Fibroblast of lung (primary cell): ENCODE results near the gene FAM107B. TPM values are rescaled to one million over a fixed set of nuclear protein-coding genes. Genes with fewer than 3 reads are reported as not detected.

Experiments
- DNase-seq, 2 donors: peaks; one replicate each; pipeline versions ENCODE4 v3.0.0 to v3.0.0-alpha.2; 2010; ENCODE audit warnings: low read depth in 2 of 2
- H2AFZ ChIP-seq: 2 replicates; pipeline ENCODE4 v1.5.1; 2012; ENCODE audit warnings: low read length, control low read depth, inconsistent platforms
- H3K27ac ChIP-seq: 2 replicates; pipeline ENCODE4 v1.5.1; 2011; ENCODE audit warnings: low read length, control low read depth; ENCODE audit not compliant: insufficient read depth
- H3K27me3 ChIP-seq: 2 replicates; pipeline ENCODE4 v1.5.1; 2011; ENCODE audit warnings: mild to moderate bottlenecking, low read length; ENCODE audit not compliant: control insufficient read depth, insufficient read depth
- H3K36me3 ChIP-seq: 2 replicates; pipeline ENCODE4 v1.5.1; 2011; ENCODE audit warnings: low read length; ENCODE audit not compliant: control insufficient read depth, insufficient read depth
- H3K4me1 ChIP-seq: 2 replicates; pipeline ENCODE4 v1.5.1; 2011; ENCODE audit warnings: low read length; ENCODE audit not compliant: control insufficient read depth, insufficient read depth; ENCODE audit errors: extremely low read depth
- H3K4me2 ChIP-seq: 2 replicates; pipeline ENCODE4 v1.5.1; 2011; ENCODE audit warnings: low read length, control low read depth; ENCODE audit not compliant: insufficient read depth; ENCODE audit errors: extremely low read depth
- H3K4me3 ChIP-seq, 4 experiments: fragments of 200-600 bp in 1 of 4; sonication (generic) in 1 of 4; replicated peaks in 1 of 4; 2 replicates each; pipeline ENCODE4 v1.5.1; 2011 to 2016; ENCODE audit warnings: low read length in 4 of 4, low read depth in 3 of 4, mild to moderate bottlenecking in 3 of 4, control low read depth in 2 of 4, inconsistent platforms in 1 of 4, mixed read lengths in 1 of 4; ENCODE audit not compliant: insufficient read depth in 1 of 4; ENCODE audit errors: control extremely low read depth in 1 of 4
- H3K79me2 ChIP-seq: 2 replicates; pipeline ENCODE4 v1.5.1; 2012; ENCODE audit warnings: mild to moderate bottlenecking, low read length, inconsistent platforms; ENCODE audit not compliant: control insufficient read depth, insufficient read depth
- H3K9ac ChIP-seq: 2 replicates; pipeline ENCODE4 v1.5.1; 2011; ENCODE audit warnings: mild to moderate bottlenecking, low read length, control low read depth; ENCODE audit not compliant: insufficient read depth
- H3K9me3 ChIP-seq: 2 replicates; pipeline ENCODE4 v1.5.1; 2012; ENCODE audit warnings: low read depth, low read length; ENCODE audit not compliant: control insufficient read depth, insufficient read depth
- H4K20me1 ChIP-seq: 2 replicates; pipeline ENCODE4 v1.5.1; 2011; ENCODE audit warnings: low read length; ENCODE audit not compliant: control insufficient read depth, insufficient read depth; ENCODE audit errors: extremely low read depth
- CTCF ChIP-seq, 2 donors: IDR thresholded peaks in 1 of 2; conservative IDR thresholded peaks in 1 of 2; 1 replicate in 1 of 2; 2 replicates in 1 of 2; pipeline ENCODE4 v1.5.1; 2011 to 2012; ENCODE audit warnings: low read length in 2 of 2, control low read depth in 1 of 2, inconsistent platforms in 1 of 2, low read depth in 1 of 2, mild to moderate bottlenecking in 1 of 2
- EZH2 ChIP-seq: IDR thresholded peaks from 2 replicates; pipeline ENCODE4 v1.5.1; 2012; ENCODE audit warnings: low read length, control low read depth, mild to moderate bottlenecking; ENCODE audit errors: missing control alignments
- polyA plus RNA-seq, 2 donors: library from polyadenylated mRNA; depleted of rRNA in 1 of 2; stranded (reverse) in 1 of 2; unstranded in 1 of 2; fragments of >200 nt; gene quantifications; 2 replicates each; pipeline ENCODE4 v1.2.1, GENCODE V29; 2011 to 2012; ENCODE audit warnings: missing spikeins in 1 of 2
- total RNA-seq: library from RNA; depleted of rRNA; stranded (reverse); fragments of >200 nt; gene quantifications from 2 replicates; pipeline ENCODE4 v1.2.1, GENCODE V29; 2014

Gene FAM107B
- total and polyA plus RNA-seq, 2 donors (not counting 1 experiment from before 2014, with no cell fraction given): 29.0 to 36.0 TPM

GRCh38 chr10:14605231-14605925 is 169.3 kb downstream of the FAM107B start:
- no peak for TF ChIP-seq CTCF (conservative IDR thresholded peaks at IDR 0.05 in 1 of 2, IDR thresholded peaks at IDR 0.05 in 1 of 2; ENCODE audit: low read depth in 1 of 2, low read length in 2 of 2)
- TF ChIP-seq EZH2: no peak
- H2AFZ ChIP-seq: no peak overlapping the region
- no peaks in the 10 kb centered on the region for H3K36me3 ChIP-seq
- H3K79me2 ChIP-seq: peaks cover 31% of the 10 kb centered on the region
- peaks cover 12% of the 10 kb centered on the region for H3K4me1 ChIP-seq
- H3K27ac ChIP-seq: peak overlapping the region; percentile 83
- peak; percentile 36 to 66 for DNase-seq
- peaks cover 2% of the 10 kb centered on the region for H4K20me1 ChIP-seq
- no peaks in the 10 kb centered on the region for H3K27me3 ChIP-seq
- H3K4me3 ChIP-seq: peak overlapping the region; percentile 56 to 70 (median 57)
- no peaks in the 10 kb centered on the region for H3K9me3 ChIP-seq
- peak overlapping the region; percentile 86 for H3K4me2 ChIP-seq
- H3K9ac ChIP-seq: no peak overlapping the region

- peaks cover 12% of the 10 kb centered on the region for H3K4me1 ChIP-seq
- peak overlapping the region; percentile 83 for H3K27ac ChIP-seq
- H3K79me2 ChIP-seq: peaks cover 39% of the 10 kb centered on the region
- peaks cover 3% of the 10 kb centered on the region for H3K36me3 ChIP-seq
- peak overlapping the region; percentile 39 for H2AFZ ChIP-seq
- no peaks in the 10 kb centered on the region for H3K27me3 ChIP-seq
- peak; percentile 67 to 77 for DNase-seq
- peaks cover 2% of the 10 kb centered on the region for H4K20me1 ChIP-seq
- no peaks in the 10 kb centered on the region for H3K9me3 ChIP-seq
- H3K9ac ChIP-seq: peak overlapping the region; percentile 73
- TF ChIP-seq CTCF (conservative IDR thresholded peaks at IDR 0.05 in 1 of 2, IDR thresholded peaks at IDR 0.05 in 1 of 2; ENCODE audit: low read depth in 1 of 2, low read length in 2 of 2): no peak
- TF ChIP-seq EZH2: no peak
- H3K4me2 ChIP-seq: peak overlapping the region; percentile 86
- H3K4me3 ChIP-seq: peak overlapping the region; percentile 56 to 87 (median 62)
These were observed 170.2 kb downstream of the FAM107B start for GRCh38 chr10:14604181-14605142.

- Histone ChIP-seq H3K36me3 (peaks cover 3% of the 10 kb centered on the region), H4K20me1 (peaks cover 2% of the 10 kb centered on the region), H3K4me1 (peaks cover 12% of the 10 kb centered on the region), H3K9me3 (no peaks in the 10 kb centered on the region), H3K4me2 (peak overlapping the region; percentile 93), H3K79me2 (peaks cover 47% of the 10 kb centered on the region), H3K27me3 (no peaks in the 10 kb centered on the region), H3K9ac (peak overlapping the region; percentile 73), H3K27ac (peak overlapping the region; percentile 74), H3K4me3 (peak overlapping the region; percentile 49 to 87 (median 76)), H2AFZ (no peak overlapping the region)
- TF ChIP-seq EZH2 (no peak), CTCF (conservative IDR thresholded peaks at IDR 0.05 in 1 of 2, IDR thresholded peaks at IDR 0.05 in 1 of 2; ENCODE audit: low read depth in 1 of 2, low read length in 2 of 2) (no peak)
- DNase-seq: no peak
These were observed 171.1 kb downstream of the FAM107B start for GRCh38 chr10:14603534-14604102.
